DND-41 (cell line): ENCODE data around the gene DISC1.

Experiments
- ATAC-seq: fragments of 200-7000 bp; cut with Tn5 transposase; 3 replicates; pipeline ENCODE4 v1.9.1; 2021; ENCODE audit warnings: low read depth; ENCODE audit not compliant: insufficient read depth
- DNase-seq: peaks from one replicate; pipeline ENCODE4 v3.0.0-alpha.2; 2020
- H2AFZ ChIP-seq: 2 replicates; pipeline ENCODE4 v1.6.0; 2012; ENCODE audit warnings: low read depth, low read length
- H3K27ac ChIP-seq: 2 replicates; pipeline ENCODE4 v1.5.1; 2012; ENCODE audit warnings: low read length, inconsistent platforms
- H3K27me3 ChIP-seq: fragments of 200-600 bp; sonication (generic); 2 replicates; pipeline ENCODE4 v1.6.0; 2012; ENCODE audit warnings: low read length, mild to moderate bottlenecking, inconsistent platforms; ENCODE audit not compliant: insufficient read depth, poor library complexity
- H3K36me3 ChIP-seq: 2 replicates; pipeline ENCODE4 v1.5.1; 2012; ENCODE audit warnings: low read length, inconsistent platforms; ENCODE audit not compliant: insufficient read depth
- H3K4me1 ChIP-seq: 2 replicates; pipeline ENCODE4 v1.5.1; 2012; ENCODE audit warnings: mild to moderate bottlenecking, low read length; ENCODE audit not compliant: insufficient read depth
- H3K4me2 ChIP-seq: 2 replicates; pipeline ENCODE4 v1.6.0; 2012; ENCODE audit warnings: mild to moderate bottlenecking, moderate library complexity, low read length, inconsistent platforms; ENCODE audit not compliant: insufficient read depth
- H3K4me3 ChIP-seq, 2 experiments: fragments of 200-600 bp in 1 of 2; shearing (Covaris generic) in 1 of 2; 2 replicates each; pipeline ENCODE4 v1.5.1; 2012 to 2016; ENCODE audit warnings: inconsistent platforms in 2 of 2, low read length in 2 of 2, mild to moderate bottlenecking in 2 of 2, low read depth in 1 of 2, moderate library complexity in 1 of 2
- H3K79me2 ChIP-seq: 2 replicates; pipeline ENCODE4 v1.6.0; 2012; ENCODE audit warnings: low read length, inconsistent platforms; ENCODE audit not compliant: insufficient read depth
- H3K9ac ChIP-seq: 2 replicates; pipeline ENCODE4 v1.6.0; 2012; ENCODE audit warnings: low read depth, mild to moderate bottlenecking, inconsistent platforms, low read length, moderate library complexity
- H3K9me3 ChIP-seq: 2 replicates; pipeline ENCODE4 v1.5.1; 2012; ENCODE audit warnings: low read length, moderate library complexity, mild to moderate bottlenecking, inconsistent platforms; ENCODE audit not compliant: insufficient read depth, severe bottlenecking
- H4K20me1 ChIP-seq: 2 replicates; pipeline ENCODE4 v1.6.0; 2012; ENCODE audit warnings: low read length; ENCODE audit not compliant: insufficient read depth
- EZH2 ChIP-seq: IDR thresholded peaks from 3 replicates; pipeline ENCODE4 v1.6.1; 2012; ENCODE audit warnings: borderline replicate concordance, low read depth, mild to moderate bottlenecking, moderate library complexity, low read length, inconsistent platforms; ENCODE audit not compliant: severe bottlenecking
- TF ChIP-seq, protein P1 (sequence below): IDR thresholded peaks from 2 replicates; pipeline ENCODE4 v1.5.1; 2012; ENCODE audit warnings: borderline replicate concordance, low read length, moderate library complexity, mild to moderate bottlenecking; ENCODE audit not compliant: poor library complexity, severe bottlenecking; ENCODE audit errors: extremely low read depth

DISC1 gene

DNA sequence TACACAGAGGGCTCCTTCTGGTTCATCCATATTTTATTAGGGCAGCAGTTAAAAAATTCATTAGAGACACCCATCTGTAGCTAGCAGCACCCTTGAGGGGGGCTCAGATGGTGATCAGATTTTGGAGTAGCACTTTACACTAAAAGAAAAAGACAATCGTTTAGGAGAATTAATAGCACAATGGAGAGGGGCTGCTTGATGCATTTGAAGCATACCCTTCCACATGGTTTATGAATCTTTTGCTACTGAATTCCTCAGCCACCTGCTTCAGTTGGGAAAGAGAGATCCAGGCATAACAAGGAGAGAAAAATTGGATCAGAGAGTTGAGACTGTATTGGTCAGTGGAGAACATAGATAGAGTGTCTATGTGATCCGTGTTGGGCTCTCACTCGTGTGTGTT, 54.4 kb downstream of the DISC1 start:
- H3K9me3 ChIP-seq = peaks cover 4% of the 10 kb centered on the region
- DNase-seq = no peak

DNA sequence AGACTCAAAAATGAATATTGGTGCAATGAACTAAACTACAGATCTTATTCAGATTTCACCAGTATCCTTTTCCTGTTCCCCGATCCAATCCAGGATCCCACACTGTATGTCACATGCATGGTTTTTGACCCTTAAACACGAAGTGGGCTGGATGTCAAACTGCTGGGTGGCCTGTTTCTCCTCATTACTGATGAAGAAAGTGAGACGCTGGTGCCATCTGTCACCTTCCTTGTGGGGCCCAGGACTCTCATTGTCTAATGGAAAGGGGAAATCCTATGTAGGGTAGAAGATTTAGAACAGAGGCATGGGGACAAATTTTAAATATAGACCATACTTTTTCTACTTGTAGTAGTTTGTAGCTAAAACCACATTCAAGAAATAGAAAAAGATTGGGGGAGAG, 56.2 kb downstream of the DISC1 start:
- TF ChIP-seq EZH2 = no peak
- TF ChIP-seq, protein P1, sequence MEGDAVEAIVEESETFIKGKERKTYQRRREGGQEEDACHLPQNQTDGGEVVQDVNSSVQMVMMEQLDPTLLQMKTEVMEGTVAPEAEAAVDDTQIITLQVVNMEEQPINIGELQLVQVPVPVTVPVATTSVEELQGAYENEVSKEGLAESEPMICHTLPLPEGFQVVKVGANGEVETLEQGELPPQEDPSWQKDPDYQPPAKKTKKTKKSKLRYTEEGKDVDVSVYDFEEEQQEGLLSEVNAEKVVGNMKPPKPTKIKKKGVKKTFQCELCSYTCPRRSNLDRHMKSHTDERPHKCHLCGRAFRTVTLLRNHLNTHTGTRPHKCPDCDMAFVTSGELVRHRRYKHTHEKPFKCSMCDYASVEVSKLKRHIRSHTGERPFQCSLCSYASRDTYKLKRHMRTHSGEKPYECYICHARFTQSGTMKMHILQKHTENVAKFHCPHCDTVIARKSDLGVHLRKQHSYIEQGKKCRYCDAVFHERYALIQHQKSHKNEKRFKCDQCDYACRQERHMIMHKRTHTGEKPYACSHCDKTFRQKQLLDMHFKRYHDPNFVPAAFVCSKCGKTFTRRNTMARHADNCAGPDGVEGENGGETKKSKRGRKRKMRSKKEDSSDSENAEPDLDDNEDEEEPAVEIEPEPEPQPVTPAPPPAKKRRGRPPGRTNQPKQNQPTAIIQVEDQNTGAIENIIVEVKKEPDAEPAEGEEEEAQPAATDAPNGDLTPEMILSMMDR = no peak
- Histone ChIP-seq H2AFZ (no peak overlapping the region), H3K4me2 (no peak overlapping the region), H3K36me3 (no peaks in the 10 kb centered on the region), H3K4me3 (no peak overlapping the region), H3K9me3 (peaks cover 9% of the 10 kb centered on the region), H3K79me2 (no peaks in the 10 kb centered on the region), H3K4me1 (no peaks in the 10 kb centered on the region), H3K9ac (no peak overlapping the region), H3K27ac (no peak overlapping the region), H4K20me1 (no peaks in the 10 kb centered on the region), H3K27me3 (no peaks in the 10 kb centered on the region)
- DNase-seq = no peak
- no peak for ATAC-seq

More for the DNA sequence above, 54.4 kb downstream of the DISC1 start:
- Histone ChIP-seq H3K79me2 (no peaks in the 10 kb centered on the region), H3K36me3 (no peaks in the 10 kb centered on the region), H3K4me3 (no peak overlapping the region), H3K27me3 (no peaks in the 10 kb centered on the region), H3K4me2 (no peak overlapping the region), H3K4me1 (no peaks in the 10 kb centered on the region), H4K20me1 (no peaks in the 10 kb centered on the region), H3K27ac (no peak overlapping the region), H2AFZ (no peak overlapping the region), H3K9ac (no peak overlapping the region)
- no peak for TF ChIP-seq EZH2
- TF ChIP-seq, protein P1 = no peak
- no peak for ATAC-seq

DNA sequence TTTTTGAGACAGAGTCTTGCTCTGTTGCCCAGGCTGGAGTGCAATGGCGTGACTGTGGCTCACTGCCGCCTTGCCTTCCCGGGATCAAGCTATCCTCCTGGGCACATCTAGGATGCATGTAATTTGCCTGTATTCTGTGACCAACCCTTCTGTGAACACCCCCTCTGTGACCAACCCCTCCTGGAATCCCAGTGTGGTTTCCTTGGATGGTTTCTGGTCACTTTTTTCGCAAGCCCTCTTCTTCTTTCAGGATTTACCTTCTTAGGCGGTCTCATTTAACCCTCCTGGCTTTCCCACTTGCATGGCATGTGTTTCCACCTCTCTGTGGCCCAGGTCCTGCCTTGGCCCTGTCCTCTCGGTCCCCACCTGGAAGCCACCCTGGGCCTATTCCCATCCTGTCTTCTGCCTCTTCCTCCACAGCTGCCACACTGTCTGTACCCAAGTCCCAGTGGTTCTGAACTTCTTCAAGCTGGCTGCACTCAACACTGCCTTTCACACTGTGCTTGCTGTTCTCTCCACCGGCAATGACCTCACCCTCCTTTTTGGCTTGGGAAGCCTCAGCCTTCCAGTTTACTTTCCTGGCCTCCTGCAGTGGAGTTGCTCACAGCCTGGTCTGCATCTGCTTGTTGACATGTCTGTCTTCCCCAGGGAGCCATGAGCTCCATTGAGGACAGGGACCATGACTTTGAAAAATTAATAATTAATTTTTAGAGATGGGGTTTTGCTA, 57.0 kb downstream of the DISC1 start:
- TF ChIP-seq, protein P1 = no peak
- TF ChIP-seq EZH2 = no peak
- Histone ChIP-seq H3K79me2 (no peaks in the 10 kb centered on the region), H3K4me2 (no peak overlapping the region), H3K27ac (no peak overlapping the region), H2AFZ (no peak overlapping the region), H3K4me3 (no peak overlapping the region), H3K36me3 (no peaks in the 10 kb centered on the region), H3K4me1 (no peaks in the 10 kb centered on the region), H3K27me3 (no peaks in the 10 kb centered on the region), H3K9ac (no peak overlapping the region), H4K20me1 (no peaks in the 10 kb centered on the region), H3K9me3 (peaks cover 9% of the 10 kb centered on the region)
- DNase-seq (no peak), ATAC-seq (no peak)
